Measurements from ENCODE around the gene MID1IP1. TPM values are rescaled to one million over a fixed set of nuclear protein-coding genes. Genes with fewer than 3 reads are reported as not detected.

MID1IP1 gene
- polyA plus RNA-seq, 1 donor from 2014 or later: 8.2 TPM

DNA sequence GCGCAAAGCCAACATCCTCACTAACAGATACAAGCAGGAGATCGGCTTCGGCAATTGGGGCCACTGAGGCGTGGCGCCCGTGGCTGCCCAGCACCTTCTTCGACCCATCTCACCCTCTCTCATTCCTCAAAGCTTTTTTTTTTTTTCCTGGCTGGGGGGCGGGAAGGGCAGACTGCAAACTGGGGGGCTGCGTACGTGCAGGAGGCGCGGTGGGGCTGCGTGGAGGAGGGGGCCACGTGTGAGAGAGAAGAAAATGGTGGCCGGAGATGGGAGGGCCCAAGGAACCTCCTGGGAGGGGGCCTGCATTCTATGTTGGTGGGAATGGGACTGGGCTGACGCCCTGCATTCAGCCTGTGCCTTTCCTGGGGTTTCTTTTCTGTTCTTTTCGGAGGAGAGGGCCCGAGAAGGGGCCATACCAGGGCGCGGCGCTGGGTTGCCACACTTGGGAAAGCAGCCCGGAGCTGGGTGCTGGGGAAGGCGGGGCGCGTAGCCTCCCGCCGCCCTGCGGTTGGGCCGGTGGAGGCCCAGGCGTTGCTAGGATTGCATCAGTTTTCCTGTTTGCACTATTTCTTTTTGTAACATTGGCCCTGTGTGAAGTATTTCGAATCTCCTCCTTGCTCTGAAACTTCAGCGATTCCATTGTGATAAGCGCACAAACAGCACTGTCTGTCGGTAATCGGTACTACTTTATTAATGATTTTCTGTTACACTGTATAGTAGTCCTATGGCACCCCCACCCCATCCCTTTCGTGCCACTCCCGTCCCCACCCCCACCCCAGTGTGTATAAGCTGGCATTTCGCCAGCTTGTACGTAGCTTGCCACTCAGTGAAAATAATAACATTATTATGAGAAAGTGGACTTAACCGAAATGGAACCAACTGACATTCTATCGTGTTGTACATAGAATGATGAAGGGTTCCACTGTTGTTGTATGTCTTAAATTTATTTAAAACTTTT is 4.5 kb downstream of the MID1IP1 start:
- TF ChIP-seq, protein P1, sequence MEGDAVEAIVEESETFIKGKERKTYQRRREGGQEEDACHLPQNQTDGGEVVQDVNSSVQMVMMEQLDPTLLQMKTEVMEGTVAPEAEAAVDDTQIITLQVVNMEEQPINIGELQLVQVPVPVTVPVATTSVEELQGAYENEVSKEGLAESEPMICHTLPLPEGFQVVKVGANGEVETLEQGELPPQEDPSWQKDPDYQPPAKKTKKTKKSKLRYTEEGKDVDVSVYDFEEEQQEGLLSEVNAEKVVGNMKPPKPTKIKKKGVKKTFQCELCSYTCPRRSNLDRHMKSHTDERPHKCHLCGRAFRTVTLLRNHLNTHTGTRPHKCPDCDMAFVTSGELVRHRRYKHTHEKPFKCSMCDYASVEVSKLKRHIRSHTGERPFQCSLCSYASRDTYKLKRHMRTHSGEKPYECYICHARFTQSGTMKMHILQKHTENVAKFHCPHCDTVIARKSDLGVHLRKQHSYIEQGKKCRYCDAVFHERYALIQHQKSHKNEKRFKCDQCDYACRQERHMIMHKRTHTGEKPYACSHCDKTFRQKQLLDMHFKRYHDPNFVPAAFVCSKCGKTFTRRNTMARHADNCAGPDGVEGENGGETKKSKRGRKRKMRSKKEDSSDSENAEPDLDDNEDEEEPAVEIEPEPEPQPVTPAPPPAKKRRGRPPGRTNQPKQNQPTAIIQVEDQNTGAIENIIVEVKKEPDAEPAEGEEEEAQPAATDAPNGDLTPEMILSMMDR (IDR thresholded peaks at IDR 0.05; ENCODE audit: poor library complexity, severe bottlenecking): no peak
- TF ChIP-seq REST (IDR thresholded peaks at IDR 0.05; ENCODE audit: borderline replicate concordance): no peak
- no peak overlapping the region for H3K9ac ChIP-seq (ENCODE audit: low read length)
- no peaks in the 10 kb centered on the region for H3K36me3 ChIP-seq (ENCODE audit: insufficient read depth, low read length)
- no peak overlapping the region for H2AFZ ChIP-seq (ENCODE audit: low read depth, low read length)
- no peaks in the 10 kb centered on the region for H3F3A ChIP-seq (ENCODE audit: insufficient read depth, low read length, poor library complexity, severe bottlenecking)
- no peaks in the 10 kb centered on the region for H3K9me2 ChIP-seq (ENCODE audit: insufficient read depth, low read length)
- H3K4me2 ChIP-seq (ENCODE audit: low read length): no peak overlapping the region
- H3K79me2 ChIP-seq (replicated peaks; ENCODE audit: insufficient read depth, low read length): peaks cover 3% of the 10 kb centered on the region
- H3K27ac ChIP-seq (ENCODE audit: low read length): no peak overlapping the region
- H3K4me3 ChIP-seq (ENCODE audit: low read length): peak overlapping the region; percentile 63
- no peaks in the 10 kb centered on the region for H4K20me1 ChIP-seq (ENCODE audit: insufficient read depth)
- H3K9me3 ChIP-seq (ENCODE audit: low read length): no peaks in the 10 kb centered on the region
- no peaks in the 10 kb centered on the region for H3K27me3 ChIP-seq (ENCODE audit: insufficient read depth, low read depth, low read length)

DNA sequence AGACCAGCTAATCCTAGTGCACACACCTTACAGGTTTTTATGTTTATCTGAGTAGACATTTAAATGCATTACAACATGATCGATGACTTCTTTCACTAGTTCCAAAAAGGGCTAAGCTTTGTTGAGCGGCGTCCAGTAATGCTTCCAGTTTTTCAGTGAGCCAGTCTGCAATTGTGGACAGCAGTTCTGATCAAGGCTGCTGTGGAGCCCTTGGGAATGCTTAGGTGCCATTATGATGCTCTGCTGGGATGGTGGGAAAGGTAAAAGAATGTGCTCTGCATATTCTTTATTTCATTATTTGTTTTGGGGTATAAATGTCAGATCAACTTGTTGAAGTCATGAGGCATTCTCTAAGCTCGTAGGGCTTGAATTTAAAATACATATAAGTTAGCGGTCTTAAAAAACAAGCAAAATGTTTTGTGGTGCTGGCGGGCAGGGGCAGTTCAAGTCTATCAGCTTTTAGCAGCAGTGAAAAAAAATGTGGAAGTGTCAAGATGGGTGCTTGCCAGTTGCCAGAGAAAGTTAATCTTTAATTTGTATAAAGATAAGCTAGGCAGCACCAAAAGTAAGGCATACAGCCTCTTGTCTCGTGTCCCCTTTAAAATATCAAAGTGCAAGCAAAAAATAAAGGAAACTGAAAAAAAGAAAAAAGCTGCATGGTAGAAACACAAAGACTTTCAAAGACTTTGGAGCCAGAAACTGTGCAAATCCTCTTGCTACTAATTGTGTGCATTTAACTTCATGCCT is 5.8 kb downstream of the MID1IP1 start:
- Histone ChIP-seq H3K9me2 (ENCODE audit: insufficient read depth, low read length) (no peaks in the 10 kb centered on the region), H3K27ac (ENCODE audit: low read length) (no peak overlapping the region), H3K36me3 (ENCODE audit: insufficient read depth, low read length) (no peaks in the 10 kb centered on the region), H2AFZ (ENCODE audit: low read depth, low read length) (no peak overlapping the region), H3K27me3 (ENCODE audit: insufficient read depth, low read depth, low read length) (no peaks in the 10 kb centered on the region), H3K9ac (ENCODE audit: low read length) (no peak overlapping the region), H3F3A (ENCODE audit: insufficient read depth, low read length, poor library complexity, severe bottlenecking) (no peaks in the 10 kb centered on the region), H3K9me3 (ENCODE audit: low read length) (no peaks in the 10 kb centered on the region), H4K20me1 (ENCODE audit: insufficient read depth) (no peaks in the 10 kb centered on the region), H3K4me3 (ENCODE audit: low read length) (no peak overlapping the region), H3K79me2 (replicated peaks; ENCODE audit: insufficient read depth, low read length) (peaks cover 3% of the 10 kb centered on the region), H3K4me2 (ENCODE audit: low read length) (no peak overlapping the region)
- TF ChIP-seq MXI1 (conservative IDR thresholded peaks at IDR 0.05; ENCODE audit: poor library complexity, severe bottlenecking) (no peak), REST (IDR thresholded peaks at IDR 0.05; ENCODE audit: borderline replicate concordance) (no peak), SMC3 (conservative IDR thresholded peaks at IDR 0.05; ENCODE audit: poor library complexity) (no peak), EZH2 (IDR thresholded peaks at IDR 0.05; ENCODE audit: borderline replicate concordance, insufficient read depth, low read length, poor library complexity, severe bottlenecking) (no peak), RAD21 (conservative IDR thresholded peaks at IDR 0.05) (no peak), EP300 (conservative IDR thresholded peaks at IDR 0.05; ENCODE audit: poor library complexity, severe bottlenecking) (no peak), POLR2AphosphoS5 (IDR thresholded peaks at IDR 0.05) (no peak), TAF1 (IDR thresholded peaks at IDR 0.05; ENCODE audit: low read depth) (no peak)
- TF ChIP-seq, protein P1 (IDR thresholded peaks at IDR 0.05; ENCODE audit: poor library complexity, severe bottlenecking): no peak

All from neural cell (in vitro differentiated cells).